ENCODE measurements around the gene CSF3R.

GRCh38 chr1:36467700-36468455, 14.8 kb downstream of the CSF3R start:
- TF ChIP-seq POLR2A (IDR thresholded peaks at IDR 0.05) (no peak), CTCF (IDR thresholded peaks at IDR 0.05) (no peak)

Data from adrenal gland (tissue), 5 donors.